HG02571 (cell line): Measurements from ENCODE around the gene INPP4B.

Experiments used
- ATAC-seq: cut with Tn5 transposase; IDR thresholded peaks from one replicate; pipeline ENCODE4 v1.9.1; 2021; ENCODE audit warnings: mild to moderate bottlenecking, moderate library complexity; ENCODE audit not compliant: unreplicated experiment

The INPP4B gene

DNA sequence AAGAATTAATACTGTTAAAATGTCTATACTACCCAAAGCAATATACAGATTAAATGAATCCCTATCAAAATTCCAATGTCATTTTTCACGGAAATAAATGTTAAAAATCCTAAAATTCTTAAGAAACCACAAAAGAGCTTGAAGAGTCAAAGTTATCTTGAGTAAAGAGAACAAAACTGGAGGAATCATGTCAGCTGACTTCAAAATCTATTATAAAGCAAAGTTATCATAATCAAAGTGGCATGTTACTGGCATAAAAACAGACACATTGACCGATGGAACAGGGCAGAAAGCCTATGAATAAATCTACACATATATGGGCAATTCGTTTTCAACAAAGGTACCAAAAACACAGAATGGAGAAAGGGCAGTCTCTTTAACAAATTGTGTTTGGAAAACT is 579.0 kb downstream of the INPP4B start:
- no peak for ATAC-seq

DNA sequence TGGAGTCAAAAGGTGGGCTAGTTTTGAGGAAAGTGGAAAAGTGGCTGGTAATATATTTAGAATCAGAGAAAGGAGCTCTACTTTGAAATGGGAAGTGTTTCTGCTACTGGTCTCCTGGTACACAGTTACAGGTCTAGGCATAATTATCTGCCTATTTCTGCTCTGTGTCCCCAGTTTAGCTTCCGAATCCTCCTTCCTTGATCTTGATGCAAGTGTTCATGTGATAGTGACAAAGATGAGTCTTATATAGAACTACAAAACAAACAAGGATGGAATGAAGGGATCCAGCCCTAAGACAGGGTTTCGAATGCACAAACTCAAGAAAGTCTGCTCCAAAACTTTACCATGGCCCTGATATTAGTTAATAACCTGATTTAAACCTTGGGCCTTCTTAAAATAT is 580.2 kb downstream of the INPP4B start:
- no peak for ATAC-seq

DNA sequence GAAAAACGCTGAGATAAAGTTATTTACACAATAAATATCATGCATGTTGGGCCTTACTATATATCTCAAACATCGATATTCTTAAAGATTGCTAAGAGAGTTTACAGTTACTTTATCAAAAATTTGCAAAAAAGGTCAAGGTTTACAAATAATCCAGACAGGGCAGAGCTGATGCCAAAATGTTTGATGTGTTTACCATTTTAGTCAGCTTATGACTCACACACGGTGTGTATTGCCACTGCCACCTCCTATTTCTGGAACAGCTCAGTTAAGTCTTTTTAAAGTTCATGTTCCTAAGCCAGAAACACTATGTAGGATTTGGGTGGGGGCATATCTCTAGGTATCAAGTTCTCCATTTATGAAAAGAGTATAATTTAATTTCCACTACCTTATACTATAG is 580.6 kb downstream of the INPP4B start:
- no peak for ATAC-seq

DNA sequence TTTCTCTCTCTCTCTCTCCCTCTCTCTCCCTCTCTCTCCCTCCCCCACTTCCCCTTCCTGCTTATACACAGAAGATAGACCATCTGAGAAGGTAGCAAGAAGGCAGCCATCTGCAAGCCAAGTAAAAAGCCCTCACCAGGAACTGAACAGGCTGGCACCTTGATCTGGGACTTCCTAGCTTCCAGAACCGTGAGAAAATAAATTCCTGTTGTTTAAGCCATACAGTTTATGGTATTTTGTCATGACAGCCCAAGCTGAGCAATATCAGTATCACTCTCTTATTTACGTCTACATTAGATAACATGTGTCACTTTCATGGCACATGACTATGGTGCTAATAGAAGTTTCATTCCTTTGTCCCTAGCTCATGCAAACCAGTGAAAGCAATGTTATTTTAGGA is 581.1 kb downstream of the INPP4B start:
- no peak for ATAC-seq

DNA sequence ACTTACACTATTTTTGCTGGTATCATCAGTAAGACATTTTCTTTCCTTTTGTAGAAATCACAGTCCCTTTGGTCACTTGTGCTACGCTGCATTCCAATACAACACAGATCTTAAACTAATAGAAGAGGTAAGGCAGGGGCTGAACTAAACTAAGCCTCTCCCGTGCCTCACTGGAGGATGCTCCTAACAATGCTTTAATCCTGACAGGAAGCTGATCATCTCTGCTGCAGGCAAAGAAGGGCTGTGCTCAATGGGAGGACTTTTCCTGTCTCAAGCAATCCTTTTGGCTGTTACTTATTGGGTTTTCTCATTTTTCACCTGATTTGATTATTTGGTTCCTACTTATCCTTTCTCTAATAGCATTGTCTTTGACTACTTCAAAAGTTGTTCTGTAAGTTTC is 583.1 kb downstream of the INPP4B start:
- ATAC-seq, result no peak

DNA sequence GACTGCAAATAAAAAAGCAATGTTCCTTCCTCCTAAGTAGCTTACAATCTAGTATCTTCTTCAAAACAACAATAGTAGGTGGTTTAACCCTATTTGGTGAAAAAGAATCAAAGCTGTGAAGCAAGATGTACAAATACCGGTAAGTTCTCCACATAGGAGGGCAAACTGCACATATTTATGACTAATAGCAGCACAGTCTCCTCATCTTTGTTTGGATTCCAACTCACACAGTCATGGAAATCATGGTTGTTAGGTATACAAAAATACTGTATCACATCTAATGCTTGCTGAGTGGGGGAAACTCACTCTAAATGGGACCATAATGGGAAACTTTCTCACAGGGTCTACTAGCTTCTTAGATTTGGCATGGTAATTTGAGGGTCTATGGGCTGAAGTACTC is 597.2 kb downstream of the INPP4B start:
- ATAC-seq, result no peak

DNA sequence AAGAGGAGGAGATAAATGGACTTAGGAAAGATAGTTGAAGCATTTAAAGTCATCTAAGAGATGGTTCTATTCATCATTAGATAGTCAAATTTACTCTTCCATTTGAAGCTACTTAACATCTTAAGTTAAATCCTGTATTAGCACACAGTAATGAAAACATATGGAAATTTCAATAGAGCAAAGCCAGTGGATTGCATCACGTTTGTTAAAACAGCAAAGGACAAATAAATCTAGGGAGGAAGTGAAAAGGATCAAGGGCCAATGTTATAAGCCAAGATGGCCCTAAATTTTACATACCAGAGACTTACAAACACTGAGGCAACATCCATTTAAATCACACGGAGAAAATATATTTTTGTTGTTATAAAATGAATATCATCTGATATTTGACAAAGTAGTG is 602.8 kb downstream of the INPP4B start:
- no peak for ATAC-seq

DNA sequence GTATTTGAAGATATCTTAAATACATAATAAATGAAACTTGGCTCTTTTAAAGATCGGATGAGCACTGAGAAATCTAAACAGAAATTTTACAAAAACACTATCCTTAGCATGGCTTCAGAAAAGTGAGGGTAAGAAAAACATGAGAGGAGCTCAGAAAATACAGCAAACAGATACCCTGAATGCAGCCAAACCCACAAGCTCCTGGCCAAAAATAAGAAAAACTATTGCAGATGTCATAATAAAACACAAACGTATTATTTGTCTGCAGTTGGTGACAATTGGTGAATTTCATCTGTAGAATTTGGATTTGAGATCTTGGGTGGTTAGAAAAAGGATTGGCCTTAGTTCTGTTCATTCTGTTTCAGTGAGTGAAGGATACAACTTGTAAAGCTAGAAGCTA is 603.9 kb downstream of the INPP4B start:
- no peak for ATAC-seq

DNA sequence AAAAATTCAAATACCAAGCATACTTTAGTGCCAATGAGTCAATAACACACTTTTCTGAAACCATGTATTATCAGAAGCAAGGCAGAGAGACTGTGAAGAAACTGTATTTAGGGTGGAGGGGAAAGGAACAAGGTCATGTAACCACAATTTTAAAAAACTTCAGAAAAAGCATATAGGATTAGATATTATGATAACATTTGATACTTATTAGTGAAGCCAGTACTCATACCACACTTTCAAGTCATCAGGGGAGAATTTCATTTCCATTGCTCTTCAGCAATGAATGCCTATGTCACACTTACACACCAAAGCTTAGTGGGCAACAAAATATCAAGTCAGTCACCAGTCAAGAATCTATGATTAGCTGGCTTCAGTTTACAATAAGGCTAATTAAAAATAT is 607.5 kb downstream of the INPP4B start:
- ATAC-seq, result no peak

DNA sequence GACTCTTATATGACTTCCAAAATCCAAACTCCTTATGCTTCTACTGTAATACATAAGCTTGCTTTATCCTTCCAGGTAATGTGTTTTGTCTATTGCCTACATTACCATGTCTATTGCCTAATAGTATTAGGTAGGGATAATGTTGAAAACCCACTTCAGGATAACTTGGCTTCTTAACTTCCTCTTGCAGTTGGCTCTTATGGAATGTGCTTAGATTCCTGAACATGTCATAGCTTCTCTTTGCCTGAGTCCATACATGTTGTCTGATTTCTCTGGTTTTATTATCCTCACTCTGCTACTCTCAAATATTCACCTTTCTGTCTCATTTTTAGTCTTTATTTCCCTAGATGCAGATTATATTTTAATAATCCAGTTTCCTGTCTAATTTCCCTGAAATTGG is 609.8 kb downstream of the INPP4B start:
- no peak for ATAC-seq

DNA sequence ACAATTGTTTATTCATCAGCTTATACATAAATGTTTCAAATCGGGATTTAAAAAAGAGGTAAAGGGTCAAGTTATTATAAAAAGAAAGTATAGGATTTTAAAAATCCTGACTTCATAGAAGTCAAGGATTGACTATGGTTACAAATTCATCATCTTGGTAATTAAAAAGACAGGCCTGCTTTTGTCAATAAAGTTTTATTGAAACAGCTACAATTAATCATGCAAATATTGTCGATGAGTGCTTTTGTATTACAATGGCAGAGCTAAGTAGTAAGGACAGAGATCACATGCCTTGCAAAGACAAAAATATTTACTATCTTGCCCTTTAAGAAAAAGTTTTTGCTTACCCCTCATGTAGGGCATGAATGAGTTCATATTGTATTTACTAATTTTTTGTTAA is 614.3 kb downstream of the INPP4B start:
- ATAC-seq, result no peak

DNA sequence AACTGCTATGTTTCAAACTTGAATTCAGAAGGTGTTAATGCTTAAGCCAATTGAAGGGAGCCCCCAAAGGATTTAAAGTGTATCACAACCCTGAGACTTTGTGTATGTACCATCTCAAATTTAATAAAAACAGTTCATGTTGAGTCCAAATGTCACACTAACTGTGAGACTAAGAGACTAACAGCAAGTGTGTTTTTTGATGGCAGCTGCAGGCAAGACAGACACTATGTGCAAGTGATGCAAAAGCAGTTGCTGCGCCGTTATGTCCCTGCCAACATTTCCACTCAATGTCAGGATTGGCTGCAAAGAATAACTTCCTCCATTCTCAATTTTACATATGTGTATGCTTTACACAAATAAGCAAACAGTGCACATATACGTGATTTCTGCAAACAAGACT is 615.1 kb downstream of the INPP4B start:
- no peak for ATAC-seq

DNA sequence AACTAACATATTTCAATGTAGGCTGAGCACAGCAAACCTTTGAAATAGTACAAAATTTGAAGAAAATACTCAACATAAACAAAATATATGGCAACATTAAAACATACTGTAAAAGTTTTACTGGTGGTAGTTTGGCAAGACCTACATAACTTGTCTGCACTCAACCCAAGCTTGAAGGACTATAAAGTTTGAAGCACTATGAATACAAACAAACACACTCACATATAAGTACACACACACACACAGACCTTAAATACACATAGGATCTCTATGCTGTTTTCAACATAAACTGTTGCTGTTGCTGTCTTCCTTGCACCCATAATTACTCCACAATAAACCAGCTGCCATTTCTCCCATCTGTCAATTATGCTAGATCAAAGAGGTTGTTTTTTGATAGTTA is 620.1 kb downstream of the INPP4B start:
- ATAC-seq, result no peak

DNA sequence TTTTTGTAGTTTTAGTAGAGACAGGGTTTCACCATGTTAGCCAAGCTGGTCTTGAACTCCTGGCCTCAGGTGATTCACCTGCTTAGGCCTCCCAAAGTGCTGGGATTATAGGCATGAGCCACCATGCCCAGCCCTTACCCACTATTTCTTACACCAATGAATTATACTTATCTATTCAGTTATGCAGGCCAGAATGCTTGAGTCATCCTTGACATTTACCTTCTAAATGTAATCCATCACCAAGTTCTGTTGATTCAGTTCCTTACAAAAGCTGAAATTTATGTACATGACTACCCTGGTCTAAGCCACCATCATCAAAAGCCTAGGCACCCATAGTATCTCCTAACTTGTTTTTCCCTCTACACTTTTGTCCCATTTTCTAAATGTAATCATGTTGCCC is 624.0 kb downstream of the INPP4B start:
- ATAC-seq, result no peak

DNA sequence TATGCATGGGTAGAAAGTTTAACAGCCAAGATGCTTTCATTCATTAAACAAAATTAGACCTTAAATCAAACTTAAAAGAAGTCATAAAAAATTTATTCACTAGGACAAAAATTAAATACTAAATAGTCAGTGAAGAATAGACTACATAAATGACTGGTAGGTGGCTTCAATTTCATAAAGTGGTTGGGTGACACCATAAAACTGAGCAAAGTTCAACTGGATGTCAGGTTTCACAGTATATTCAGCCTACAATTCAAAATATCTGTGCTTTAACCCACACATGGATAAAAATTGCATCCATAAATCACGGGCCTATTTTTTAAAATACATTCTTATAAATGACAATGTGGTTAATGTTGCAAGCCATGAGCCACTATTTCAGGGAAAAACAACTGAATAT is 627.4 kb downstream of the INPP4B start:
- ATAC-seq, result no peak

DNA sequence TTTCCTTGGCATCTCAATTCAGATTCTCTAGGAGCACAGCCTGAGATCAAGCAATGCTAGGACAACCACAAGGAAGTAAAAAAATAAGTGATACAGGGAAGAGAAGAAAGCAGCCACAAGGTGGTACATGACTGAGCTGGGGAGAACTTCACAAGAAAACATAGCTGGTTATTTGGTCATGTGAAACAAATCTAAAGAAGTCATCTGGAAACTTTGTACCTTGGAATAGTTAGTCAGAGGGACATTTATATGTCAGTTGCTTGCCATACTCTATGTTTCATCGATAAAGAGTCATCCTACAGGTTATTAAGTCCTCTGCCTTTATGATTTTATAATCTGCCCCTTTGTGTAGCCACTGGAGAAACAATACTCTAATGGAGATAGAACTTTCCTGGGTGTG is 634.7 kb downstream of the INPP4B start:
- ATAC-seq, result no peak

DNA sequence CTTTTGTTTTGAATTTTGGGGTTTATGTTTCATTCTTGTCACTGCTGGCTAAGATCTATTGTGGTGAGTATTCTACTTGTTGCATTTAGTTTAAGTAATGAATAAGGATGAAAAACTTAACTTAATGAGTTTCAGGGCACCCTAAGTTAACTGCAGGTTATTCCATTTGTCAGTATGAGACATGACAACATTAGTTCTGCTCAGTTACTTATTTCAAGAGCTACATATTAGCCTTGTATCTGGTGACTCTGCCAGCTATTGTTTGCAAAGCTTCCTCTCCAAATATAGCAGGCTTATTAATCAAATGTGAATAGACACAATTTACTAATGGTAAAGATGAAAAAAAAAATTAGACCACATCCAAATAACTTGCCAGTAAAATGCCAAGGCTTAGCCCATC is 642.6 kb downstream of the INPP4B start:
- ATAC-seq, result no peak

DNA sequence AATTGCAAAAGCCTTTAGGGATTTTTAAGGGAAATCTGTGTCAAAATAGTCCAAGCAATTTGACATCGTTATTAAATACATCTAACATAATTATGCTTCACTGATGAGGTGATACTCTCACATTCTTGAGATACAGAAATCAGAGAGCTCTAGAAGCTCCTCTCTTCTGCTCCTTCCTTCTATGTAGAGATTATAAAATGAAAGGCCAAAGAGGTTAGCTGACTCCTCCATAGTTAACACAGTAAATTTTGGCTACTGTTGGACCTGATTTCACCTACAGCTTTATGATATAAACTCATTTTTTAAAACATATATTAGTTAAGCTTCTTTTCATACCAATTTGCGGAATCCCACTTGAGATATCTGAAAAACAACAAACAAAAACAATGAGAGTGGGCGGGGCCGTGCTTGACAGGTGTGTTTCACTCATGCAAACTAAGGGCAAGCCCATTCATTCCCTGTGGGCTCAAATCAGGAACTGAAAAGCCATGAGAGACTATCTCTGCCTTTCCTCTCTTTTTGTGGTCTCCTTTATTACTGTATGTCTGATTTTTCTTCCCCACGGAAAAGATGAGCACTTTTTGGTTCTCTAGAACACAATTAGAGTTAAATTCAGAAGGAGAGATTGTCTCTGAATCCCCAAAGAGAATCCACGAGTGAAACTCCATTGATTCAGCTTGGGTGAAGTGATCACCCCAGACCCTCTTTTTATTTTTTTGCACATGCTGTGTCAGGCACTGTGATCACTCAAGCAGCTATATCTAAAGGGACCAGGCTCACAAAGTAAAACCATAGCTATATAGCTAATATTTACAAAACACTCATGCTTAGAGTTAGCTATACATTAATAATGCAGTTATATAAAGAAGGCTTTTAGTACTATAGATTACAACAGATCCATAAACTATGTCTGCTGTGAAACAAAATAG is 643.4 kb downstream of the INPP4B start:
- ATAC-seq, result peak; percentile 95

DNA sequence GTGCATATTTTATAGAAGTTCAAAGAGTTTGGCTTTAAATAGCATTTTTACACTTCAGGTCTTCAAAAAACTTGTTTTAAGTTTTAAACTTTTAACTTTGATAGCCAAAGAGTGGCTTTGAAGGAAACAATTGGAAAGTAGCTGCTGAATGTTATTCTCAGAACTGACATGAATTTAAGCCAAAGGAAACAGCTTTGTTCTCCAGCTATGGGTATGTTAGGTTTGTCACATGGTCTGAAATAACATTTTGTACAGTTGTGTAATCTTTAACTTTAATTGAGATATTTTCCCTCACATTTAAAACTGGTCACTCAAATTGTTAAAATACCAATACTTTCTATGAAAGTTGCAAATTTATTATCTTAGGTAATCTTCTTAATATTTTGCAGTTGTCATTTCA is 645.1 kb downstream of the INPP4B start:
- no peak for ATAC-seq

DNA sequence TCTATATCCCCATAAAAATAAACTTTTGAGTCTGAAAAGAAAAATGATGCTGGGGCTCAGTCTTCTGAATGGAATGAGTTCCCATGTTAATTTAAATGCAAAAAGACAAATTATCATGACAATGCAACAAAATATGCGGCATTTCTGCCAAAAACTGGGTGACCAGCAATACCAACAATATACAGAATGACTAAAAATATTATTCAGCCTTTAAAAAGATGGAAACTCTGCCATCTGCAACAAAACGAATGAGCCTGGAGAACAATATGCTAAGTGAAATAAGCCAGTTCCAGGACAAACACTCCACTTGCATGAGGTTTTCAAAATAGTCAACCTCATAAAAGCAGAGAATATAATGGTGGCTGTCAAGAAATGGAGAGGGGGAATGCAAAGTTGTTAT is 651.2 kb downstream of the INPP4B start:
- ATAC-seq, result no peak

DNA sequence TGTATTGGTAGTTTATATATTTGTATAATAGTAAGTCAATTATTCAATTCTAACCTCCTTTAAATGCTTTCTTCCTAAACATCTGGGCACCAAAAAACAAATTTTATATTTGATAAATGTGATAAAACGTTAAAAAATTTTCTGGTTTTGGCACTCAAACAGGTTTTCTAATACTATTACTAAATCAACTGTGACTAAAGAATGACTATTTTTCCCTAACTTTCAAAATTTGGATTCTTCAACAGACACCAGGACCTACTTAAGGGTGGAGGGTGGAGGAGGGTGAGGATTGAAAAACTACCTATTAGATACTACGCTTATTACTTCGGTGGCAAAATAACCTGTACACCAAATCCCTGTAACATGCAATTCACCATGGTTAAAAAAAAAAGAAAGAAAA is 654.2 kb downstream of the INPP4B start:
- ATAC-seq, result no peak

DNA sequence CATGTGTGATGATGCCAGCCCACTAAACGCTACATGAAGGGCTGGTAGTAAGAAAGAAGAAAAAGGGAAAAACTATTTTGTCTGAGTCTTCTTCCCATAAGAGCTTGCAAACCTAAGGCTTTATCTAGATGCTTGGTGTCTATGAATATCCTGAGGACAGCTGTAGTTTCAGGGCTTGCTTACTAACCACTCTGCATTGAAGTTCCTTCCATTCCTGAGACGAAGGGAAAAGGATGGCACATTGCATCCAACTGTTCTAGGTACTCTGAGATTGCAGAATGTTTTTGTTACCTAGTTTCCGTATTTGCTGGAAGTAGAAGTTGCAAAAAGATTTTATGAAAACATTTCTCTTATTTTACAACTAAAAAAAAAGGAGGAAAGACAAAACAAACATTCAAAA is 665.1 kb downstream of the INPP4B start:
- ATAC-seq, result no peak

DNA sequence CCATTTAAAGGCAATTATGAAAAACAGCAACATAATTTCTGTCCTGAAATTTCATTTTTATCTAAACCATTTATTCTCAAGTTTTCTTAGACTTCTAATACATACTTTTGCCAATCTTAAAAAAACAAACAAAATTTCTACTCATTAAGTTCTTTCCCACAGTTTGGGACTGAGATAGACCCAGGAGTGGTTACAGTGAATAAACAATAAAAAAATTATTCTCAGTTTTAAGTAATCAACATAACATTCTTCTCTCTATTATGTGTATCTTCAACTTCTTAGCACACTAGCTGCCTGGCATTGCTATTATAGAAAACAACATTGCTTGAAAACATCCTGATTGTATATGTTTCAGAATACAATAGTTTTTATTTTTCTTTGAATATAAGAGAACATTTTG is 676.9 kb downstream of the INPP4B start:
- ATAC-seq, result no peak
